H9 (cell line): ENCODE data around the gene KRTAP10-6. TPM values are rescaled to one million over a fixed set of nuclear protein-coding genes. Genes with fewer than 3 reads are reported as not detected.

Experiments used
- DNase-seq: peaks from one replicate; pipeline ENCODE4 v3.0.0-alpha.2; 2017
- H2AFZ ChIP-seq: one replicate; pipeline ENCODE4 v1.6.1; 2013; ENCODE audit warnings: mild to moderate bottlenecking, low read length, control low read depth, moderate library complexity
- H2AK5ac ChIP-seq: 2 replicates; pipeline ENCODE4 v1.6.1; 2013; ENCODE audit warnings: low read length, control low read depth, mixed read lengths; ENCODE audit not compliant: insufficient read length
- H2BK120ac ChIP-seq: one replicate; pipeline ENCODE4 v1.6.1; 2013; ENCODE audit warnings: low read depth, mild to moderate bottlenecking, low read length, control low read depth, inconsistent platforms; ENCODE audit not compliant: poor library complexity, severe bottlenecking
- H2BK12ac ChIP-seq: 2 replicates; pipeline ENCODE4 v1.6.1; 2013; ENCODE audit warnings: low read length, control low read depth, mixed read lengths, low read depth; ENCODE audit not compliant: insufficient read length
- H2BK15ac ChIP-seq: 2 replicates; pipeline ENCODE4 v1.6.1; 2013; ENCODE audit warnings: low read depth, low read length, control low read depth
- H2BK20ac ChIP-seq: one replicate; pipeline ENCODE4 v1.6.1; 2013; ENCODE audit warnings: low read depth, mild to moderate bottlenecking, low read length, control low read depth, inconsistent platforms; ENCODE audit not compliant: poor library complexity, severe bottlenecking
- H2BK5ac ChIP-seq: 2 replicates; pipeline ENCODE4 v1.6.1; 2013; ENCODE audit warnings: low read length, control low read depth, mixed read lengths; ENCODE audit not compliant: insufficient read length
- H3K14ac ChIP-seq: 2 replicates; pipeline ENCODE4 v1.6.1; 2013; ENCODE audit warnings: low read length, control low read depth; ENCODE audit not compliant: insufficient read depth
- H3K18ac ChIP-seq: 2 replicates; pipeline ENCODE4 v1.6.1; 2013; ENCODE audit warnings: low read depth, mild to moderate bottlenecking, mixed read lengths, low read length, control low read depth; ENCODE audit not compliant: insufficient read length
- H3K23ac ChIP-seq: 2 replicates; pipeline ENCODE4 v1.6.1; 2013; ENCODE audit warnings: low read length, control low read depth, mixed read lengths, low read depth; ENCODE audit not compliant: insufficient read length
- H3K23me2 ChIP-seq: 2 replicates; pipeline ENCODE4 v1.6.1; 2013; ENCODE audit warnings: low read depth, mild to moderate bottlenecking, mixed read lengths, low read length, control low read depth; ENCODE audit not compliant: insufficient read length, poor library complexity, severe bottlenecking
- H3K27ac ChIP-seq: 2 replicates; pipeline ENCODE4 v1.5.1; 2013; ENCODE audit warnings: low read length, control low read depth, mixed read lengths, low read depth; ENCODE audit not compliant: insufficient read length
- H3K27me3 ChIP-seq: 2 replicates; pipeline ENCODE4 v1.6.1; 2013; ENCODE audit warnings: low read length, control low read depth, inconsistent platforms; ENCODE audit not compliant: insufficient read depth
- H3K4ac ChIP-seq: 2 replicates; pipeline ENCODE4 v1.6.1; 2013; ENCODE audit warnings: low read depth, mild to moderate bottlenecking, control low read depth, inconsistent platforms, low read length, moderate library complexity
- H3K4me1 ChIP-seq: 2 replicates; pipeline ENCODE4 v1.6.1; 2013; ENCODE audit warnings: low read length, control low read depth, inconsistent platforms; ENCODE audit not compliant: insufficient read depth
- H3K4me2 ChIP-seq: 2 replicates; pipeline ENCODE4 v1.6.1; 2013; ENCODE audit warnings: low read length, control low read depth, mixed read lengths; ENCODE audit not compliant: insufficient read length, insufficient read depth
- H3K56ac ChIP-seq: 2 replicates; pipeline ENCODE4 v1.6.1; 2013; ENCODE audit warnings: low read depth, mild to moderate bottlenecking, mixed read lengths, low read length, control low read depth; ENCODE audit not compliant: insufficient read length
- H3K79me1 ChIP-seq: 2 replicates; pipeline ENCODE4 v1.6.1; 2013; ENCODE audit warnings: low read depth, mild to moderate bottlenecking, moderate library complexity, low read length, control low read depth, inconsistent platforms; ENCODE audit not compliant: insufficient read depth, poor library complexity, severe bottlenecking
- H3K79me2 ChIP-seq: 2 replicates; pipeline ENCODE4 v1.6.1; 2013; ENCODE audit warnings: low read length, control low read depth, inconsistent platforms; ENCODE audit not compliant: insufficient read depth
- H3K9ac ChIP-seq: 2 replicates; pipeline ENCODE4 v1.6.1; 2013; ENCODE audit warnings: low read length, control low read depth, mixed read lengths; ENCODE audit not compliant: insufficient read length; ENCODE audit errors: extremely low read depth
- H3K9me3 ChIP-seq: one replicate; pipeline ENCODE4 v1.6.1; 2013; ENCODE audit warnings: low read depth, low read length, inconsistent platforms; ENCODE audit not compliant: control insufficient read depth
- H3T11ph ChIP-seq: one replicate; pipeline ENCODE4 v1.6.1; 2013; ENCODE audit warnings: mild to moderate bottlenecking, low read length, control low read depth, inconsistent platforms
- H4K20me1 ChIP-seq: one replicate; pipeline ENCODE4 v1.6.1; 2013; ENCODE audit not compliant: control insufficient read depth, insufficient read length, insufficient read depth
- H4K5ac ChIP-seq: 2 replicates; pipeline ENCODE4 v1.6.1; 2013; ENCODE audit warnings: low read depth, mild to moderate bottlenecking, mixed read lengths, low read length, control low read depth; ENCODE audit not compliant: insufficient read length
- H4K8ac ChIP-seq: replicated peaks from 2 replicates; pipeline ENCODE4 v1.6.1; 2013; ENCODE audit warnings: low read length, control low read depth, mixed read lengths, low read depth; ENCODE audit not compliant: insufficient read length
- H4K91ac ChIP-seq: 2 replicates; pipeline ENCODE4 v1.6.1; 2013; ENCODE audit warnings: low read depth, mild to moderate bottlenecking, moderate library complexity, mixed read lengths, low read length, control low read depth; ENCODE audit not compliant: insufficient read length
- H3K27ac Mint-ChIP-seq, 3 experiments: 2 replicates in 2 of 3; 3 replicates in 1 of 3; pipeline ENCODE4 v1.8.0; 2020 to 2021; ENCODE audit warnings: mixed read lengths in 3 of 3, mild to moderate bottlenecking in 1 of 3, moderate library complexity in 1 of 3
- H3K27me3 Mint-ChIP-seq: 2 replicates; pipeline ENCODE4 v1.8.0; 2021; ENCODE audit warnings: low read depth, mild to moderate bottlenecking, moderate library complexity, mixed read lengths
- H3K36me3 Mint-ChIP-seq, 3 experiments: 2 replicates in 2 of 3; 3 replicates in 1 of 3; pipeline ENCODE4 v1.8.0; 2020 to 2021; ENCODE audit warnings: low read depth in 3 of 3, mixed read lengths in 3 of 3; ENCODE audit not compliant: insufficient read depth in 1 of 3
- H3K4me1 Mint-ChIP-seq, 2 experiments: 2 replicates each; pipeline ENCODE4 v1.8.0; 2020; ENCODE audit warnings: mixed read lengths in 2 of 2
- H3K4me3 Mint-ChIP-seq, 2 experiments: 2 replicates in 1 of 2; 3 replicates in 1 of 2; pipeline ENCODE4 v1.8.0; 2020 to 2021; ENCODE audit warnings: mild to moderate bottlenecking in 2 of 2, mixed read lengths in 2 of 2, moderate library complexity in 1 of 2
- H3K9me3 Mint-ChIP-seq, 2 experiments: 2 replicates in 1 of 2; 3 replicates in 1 of 2; pipeline ENCODE4 v1.8.0; 2020; ENCODE audit warnings: mild to moderate bottlenecking in 2 of 2, mixed read lengths in 2 of 2, moderate library complexity in 1 of 2
- WGBS: extraction: QIAGEN DNeasy Blood & Tissue Kit; methylation state at CpG from one replicate; pipeline ENCODE4 v1.1.7; 2013; ENCODE audit warnings: missing lambda C conversion rate, low lambda C conversion rate, mixed read lengths; ENCODE audit not compliant: insufficient read length; ENCODE audit errors: extremely low coverage; 5-methylcytosine and 5-hydroxymethylcytosine counted together
- total RNA-seq: library from RNA; stranded (reverse); gene quantifications from 2 replicates; pipeline ENCODE4 v1.2.1, GENCODE V29; 2021
- TF ChIP-seq, protein P1 (sequence below): fragments of 200-600 bp; sonication (generic); conservative IDR thresholded peaks from 3 replicates; pipeline ENCODE4 v1.8.0; 2021; ENCODE audit warnings: antibody characterized with exemption, mild to moderate bottlenecking

KRTAP10-6 gene
- total RNA-seq, 1 experiment from 2014 or later: not detected

GRCh38 chr21:44556879-44557278 lies 35.4 kb downstream of the KRTAP10-6 start:
- Histone ChIP-seq H3K4me2 (no peak overlapping the region), H4K91ac (no peak overlapping the region), H3T11ph (no peak overlapping the region), H3K9me3 (no peaks in the 10 kb centered on the region), H3K18ac (no peak overlapping the region), H3K23me2 (no peaks in the 10 kb centered on the region), H3K14ac (no peak overlapping the region), H2AFZ (no peak overlapping the region), H4K5ac (no peak overlapping the region), H2BK20ac (no peak overlapping the region), H2BK12ac (no peak overlapping the region), H4K20me1 (no peaks in the 10 kb centered on the region), H4K8ac (no peak overlapping the region), H2AK5ac (no peak overlapping the region), H3K27ac (no peak overlapping the region), H3K79me1 (no peaks in the 10 kb centered on the region), H3K23ac (no peak overlapping the region), H3K4me1 (no peaks in the 10 kb centered on the region; the same call in 1 of the 2 replicates), H2BK5ac (no peak overlapping the region), H3K27me3 (no peaks in the 10 kb centered on the region), H3K4ac (no peak overlapping the region), H2BK120ac (no peak overlapping the region), H3K9ac (no peak overlapping the region), H3K79me2 (no peaks in the 10 kb centered on the region), H3K56ac (no peak overlapping the region), H2BK15ac (no peak overlapping the region)
- Mint-ChIP-seq H3K27me3 (peaks cover 10% of the 10 kb centered on the region), H3K36me3 (no peaks in the 10 kb centered on the region), H3K9me3 (no peaks in the 10 kb centered on the region; a peak in 1 of 5 replicates), H3K4me1 (peaks cover 24 to 26% of the 10 kb centered on the region in 2 experiments), H3K4me3 (no peak overlapping the region), H3K27ac (no peak overlapping the region)
- DNase-seq: no peak
- WGBS: no CpG with 5 or more reads among the region's 9 CpGs
- TF ChIP-seq, protein P1, sequence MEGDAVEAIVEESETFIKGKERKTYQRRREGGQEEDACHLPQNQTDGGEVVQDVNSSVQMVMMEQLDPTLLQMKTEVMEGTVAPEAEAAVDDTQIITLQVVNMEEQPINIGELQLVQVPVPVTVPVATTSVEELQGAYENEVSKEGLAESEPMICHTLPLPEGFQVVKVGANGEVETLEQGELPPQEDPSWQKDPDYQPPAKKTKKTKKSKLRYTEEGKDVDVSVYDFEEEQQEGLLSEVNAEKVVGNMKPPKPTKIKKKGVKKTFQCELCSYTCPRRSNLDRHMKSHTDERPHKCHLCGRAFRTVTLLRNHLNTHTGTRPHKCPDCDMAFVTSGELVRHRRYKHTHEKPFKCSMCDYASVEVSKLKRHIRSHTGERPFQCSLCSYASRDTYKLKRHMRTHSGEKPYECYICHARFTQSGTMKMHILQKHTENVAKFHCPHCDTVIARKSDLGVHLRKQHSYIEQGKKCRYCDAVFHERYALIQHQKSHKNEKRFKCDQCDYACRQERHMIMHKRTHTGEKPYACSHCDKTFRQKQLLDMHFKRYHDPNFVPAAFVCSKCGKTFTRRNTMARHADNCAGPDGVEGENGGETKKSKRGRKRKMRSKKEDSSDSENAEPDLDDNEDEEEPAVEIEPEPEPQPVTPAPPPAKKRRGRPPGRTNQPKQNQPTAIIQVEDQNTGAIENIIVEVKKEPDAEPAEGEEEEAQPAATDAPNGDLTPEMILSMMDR: no peak
